Fibroblast of villous mesenchyme (primary cell): Measurements from ENCODE around the gene TUBAL3. TPM values are rescaled to one million over a fixed set of nuclear protein-coding genes. Genes with fewer than 3 reads are reported as not detected.
A peak's percentile ranks its signal among the peaks of the same experiment; 100 is the strongest.

Experiments
- DNase-seq: peaks from one replicate; pipeline ENCODE4 v3.0.0-alpha.2; 2010; ENCODE audit warnings: low read depth
- H3K4me3 ChIP-seq: 2 replicates; pipeline ENCODE4 v1.5.1; 2011; ENCODE audit warnings: low read depth, mild to moderate bottlenecking, low read length
- CTCF ChIP-seq: IDR thresholded peaks from 2 replicates; pipeline ENCODE4 v1.5.1; 2012; ENCODE audit warnings: low read depth, mild to moderate bottlenecking, low read length; ENCODE audit not compliant: insufficient read depth
- total RNA-seq: library from RNA; depleted of rRNA; stranded (reverse); fragments of >200 nt; gene quantifications from 2 replicates; pipeline ENCODE4 v1.2.3, GENCODE V29; 2012

TUBAL3 gene
- total RNA-seq, 1 donor = not detected

GRCh38 chr10:5447611-5448071, 43.0 kb upstream of the TUBAL3 start:
- DNase-seq = no peak
- H3K4me3 ChIP-seq = peak overlapping the region; percentile 68
- no peak for TF ChIP-seq CTCF

- peak overlapping the region; percentile 68 for H3K4me3 ChIP-seq
- TF ChIP-seq CTCF = no peak
- DNase-seq = no peak
Measured at GRCh38 chr10:5447056-5447455, 42.4 kb upstream of the TUBAL3 start.

GRCh38 chr10:5446390-5446926, 41.8 kb upstream of the TUBAL3 start:
- peak overlapping the region; percentile 68 for H3K4me3 ChIP-seq
- DNase-seq = peak; percentile 89
- TF ChIP-seq CTCF = no peak

GRCh38 chr10:5445006-5445405, 40.4 kb upstream of the TUBAL3 start:
- no peak for TF ChIP-seq CTCF
- H3K4me3 ChIP-seq = no peak overlapping the region
- no peak for DNase-seq

- no peak overlapping the region for H3K4me3 ChIP-seq
- no peak for DNase-seq
- TF ChIP-seq CTCF = no peak
Measured at GRCh38 chr10:5443429-5443828, 38.8 kb upstream of the TUBAL3 start.

GRCh38 chr10:5442990-5443370, 38.4 kb upstream of the TUBAL3 start:
- no peak for DNase-seq
- no peak for TF ChIP-seq CTCF
- H3K4me3 ChIP-seq = no peak overlapping the region
